GM11168 (cell line): Measurements from ENCODE around the gene SPHKAP.
"Not testable (repeated sequence)": the region's sequence is repeated elsewhere in the genome, so short reads cannot be mapped to it uniquely, and the experiment has no call there.

ENCODE experiments used
- in situ Hi-C: fragments of 300-500 bp; cut with MboI; formaldehyde crosslinking; loops from one replicate; pipeline ENCODE4 v1.12.0; 2022; ENCODE audit warnings: low sequenced_read_pairs; ENCODE audit not compliant: unreplicated experiment

The SPHKAP gene

GRCh38 chr2:228181098-228182019, at the start of gene SPHKAP:
Gene SPHKAP, minus strand, starts transcription at chr2:228181687. Its CDS starts 89 bp downstream, at chr2:228181598.
- in situ Hi-C loops, result no loop called here

GRCh38 chr2:228227466-228227865, 46.0 kb upstream of the SPHKAP start:
- in situ Hi-C loops, result no loop called here

GRCh38 chr2:228224410-228224809, 42.9 kb upstream of the SPHKAP start:
- in situ Hi-C loops, result no loop called here

GRCh38 chr2:228218593-228218992, 37.1 kb upstream of the SPHKAP start:
- in situ Hi-C loops, result not testable (repeated sequence)

- in situ Hi-C loops, result no loop called here
Measured at GRCh38 chr2:228197504-228197903, 16.0 kb upstream of the SPHKAP start.

- in situ Hi-C loops, result no loop called here
Measured at GRCh38 chr2:228180181-228181097, 1.0 kb downstream of the SPHKAP start.

GRCh38 chr2:228167290-228167689, 14.2 kb downstream of the SPHKAP start:
- in situ Hi-C loops, result no loop called here

- in situ Hi-C loops, result no loop called here
Measured at GRCh38 chr2:228164718-228165117, 16.8 kb downstream of the SPHKAP start.

GRCh38 chr2:228157841-228158240, 23.6 kb downstream of the SPHKAP start:
- in situ Hi-C loops, result no loop called here

- in situ Hi-C loops, result no loop called here
Measured at GRCh38 chr2:228144961-228145360, 36.5 kb downstream of the SPHKAP start.

GRCh38 chr2:228140934-228141528, 40.5 kb downstream of the SPHKAP start:
- in situ Hi-C loops, result no loop called here

- in situ Hi-C loops, result no loop called here
Measured at GRCh38 chr2:228136027-228136426, 45.5 kb downstream of the SPHKAP start.

GRCh38 chr2:228135300-228135699, 46.2 kb downstream of the SPHKAP start:
- in situ Hi-C loops, result no loop called here

- in situ Hi-C loops, result no loop called here
Measured at GRCh38 chr2:228131833-228132232, 49.7 kb downstream of the SPHKAP start.

GRCh38 chr2:228126401-228126800, 55.1 kb downstream of the SPHKAP start:
- in situ Hi-C loops, result no loop called here

GRCh38 chr2:228118940-228119339, 62.5 kb downstream of the SPHKAP start:
- in situ Hi-C loops, result no loop called here

- in situ Hi-C loops, result no loop called here
Measured at GRCh38 chr2:228107846-228108245, 73.6 kb downstream of the SPHKAP start.

GRCh38 chr2:228105526-228106250, 75.8 kb downstream of the SPHKAP start:
- in situ Hi-C loops, result no loop called here

- in situ Hi-C loops, result no loop called here
Measured at GRCh38 chr2:228104215-228104614, 77.3 kb downstream of the SPHKAP start.

- in situ Hi-C loops, result no loop called here
Measured at GRCh38 chr2:228103379-228103778, 78.1 kb downstream of the SPHKAP start.
